ENCODE measurements around the gene PALLD.

DNA sequence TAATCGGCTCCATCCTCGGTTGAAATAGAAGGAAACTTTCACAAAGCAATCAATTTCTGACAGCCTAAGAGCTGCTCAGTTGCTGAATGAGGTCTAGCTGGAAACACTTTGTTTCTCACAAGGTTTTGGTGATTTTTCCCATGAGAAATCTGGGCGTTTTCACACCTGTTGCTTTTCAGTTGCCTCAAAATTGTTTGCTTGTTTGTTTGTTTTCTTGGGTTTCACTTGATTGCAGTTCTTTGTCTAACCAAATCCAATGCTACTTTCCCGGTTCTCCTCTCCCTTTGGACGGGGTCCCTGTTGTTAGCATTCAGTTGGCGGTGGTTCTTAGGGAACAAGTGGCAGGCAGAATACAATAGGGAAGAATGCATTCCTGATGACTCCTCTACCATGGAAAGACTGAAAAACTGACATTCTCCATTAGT, 135.5 kb downstream of the PALLD start:
- TF ChIP-seq SETDB1 (CRISPR knock-in tag; IDR thresholded peaks at IDR 0.05; ENCODE audit: borderline replicate concordance) (no peak), ZNF430 (CRISPR knock-in tag; IDR thresholded peaks at IDR 0.05) (no peak), HOXA3 (CRISPR knock-in tag; IDR thresholded peaks at IDR 0.05) (no peak), POLR2AphosphoS5 (IDR thresholded peaks at IDR 0.05; ENCODE audit: low read depth, low read length) (no peak), MYC (CRISPR knock-in tag; IDR thresholded peaks at IDR 0.05; ENCODE audit: borderline replicate concordance) (no peak), ZNF121 (CRISPR knock-in tag; IDR thresholded peaks at IDR 0.05) (no peak), EP300 (IDR thresholded peaks at IDR 0.05; ENCODE audit: low read depth in 2 of 2, low read length in 2 of 2) (no peak), EP300 (CRISPR knock-in tag; IDR thresholded peaks at IDR 0.05; ENCODE audit: borderline replicate concordance) (no peak), ZNF501 (CRISPR knock-in tag; IDR thresholded peaks at IDR 0.05) (no peak)
- TF ChIP-seq, protein P1, sequence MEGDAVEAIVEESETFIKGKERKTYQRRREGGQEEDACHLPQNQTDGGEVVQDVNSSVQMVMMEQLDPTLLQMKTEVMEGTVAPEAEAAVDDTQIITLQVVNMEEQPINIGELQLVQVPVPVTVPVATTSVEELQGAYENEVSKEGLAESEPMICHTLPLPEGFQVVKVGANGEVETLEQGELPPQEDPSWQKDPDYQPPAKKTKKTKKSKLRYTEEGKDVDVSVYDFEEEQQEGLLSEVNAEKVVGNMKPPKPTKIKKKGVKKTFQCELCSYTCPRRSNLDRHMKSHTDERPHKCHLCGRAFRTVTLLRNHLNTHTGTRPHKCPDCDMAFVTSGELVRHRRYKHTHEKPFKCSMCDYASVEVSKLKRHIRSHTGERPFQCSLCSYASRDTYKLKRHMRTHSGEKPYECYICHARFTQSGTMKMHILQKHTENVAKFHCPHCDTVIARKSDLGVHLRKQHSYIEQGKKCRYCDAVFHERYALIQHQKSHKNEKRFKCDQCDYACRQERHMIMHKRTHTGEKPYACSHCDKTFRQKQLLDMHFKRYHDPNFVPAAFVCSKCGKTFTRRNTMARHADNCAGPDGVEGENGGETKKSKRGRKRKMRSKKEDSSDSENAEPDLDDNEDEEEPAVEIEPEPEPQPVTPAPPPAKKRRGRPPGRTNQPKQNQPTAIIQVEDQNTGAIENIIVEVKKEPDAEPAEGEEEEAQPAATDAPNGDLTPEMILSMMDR (CRISPR knock-in tag; IDR thresholded peaks at IDR 0.05), result no peak
- TF ChIP-seq, protein P2, sequence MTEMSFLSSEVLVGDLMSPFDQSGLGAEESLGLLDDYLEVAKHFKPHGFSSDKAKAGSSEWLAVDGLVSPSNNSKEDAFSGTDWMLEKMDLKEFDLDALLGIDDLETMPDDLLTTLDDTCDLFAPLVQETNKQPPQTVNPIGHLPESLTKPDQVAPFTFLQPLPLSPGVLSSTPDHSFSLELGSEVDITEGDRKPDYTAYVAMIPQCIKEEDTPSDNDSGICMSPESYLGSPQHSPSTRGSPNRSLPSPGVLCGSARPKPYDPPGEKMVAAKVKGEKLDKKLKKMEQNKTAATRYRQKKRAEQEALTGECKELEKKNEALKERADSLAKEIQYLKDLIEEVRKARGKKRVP (CRISPR knock-in tag; IDR thresholded peaks at IDR 0.05), result no peak
- TF ChIP-seq, protein P3, sequence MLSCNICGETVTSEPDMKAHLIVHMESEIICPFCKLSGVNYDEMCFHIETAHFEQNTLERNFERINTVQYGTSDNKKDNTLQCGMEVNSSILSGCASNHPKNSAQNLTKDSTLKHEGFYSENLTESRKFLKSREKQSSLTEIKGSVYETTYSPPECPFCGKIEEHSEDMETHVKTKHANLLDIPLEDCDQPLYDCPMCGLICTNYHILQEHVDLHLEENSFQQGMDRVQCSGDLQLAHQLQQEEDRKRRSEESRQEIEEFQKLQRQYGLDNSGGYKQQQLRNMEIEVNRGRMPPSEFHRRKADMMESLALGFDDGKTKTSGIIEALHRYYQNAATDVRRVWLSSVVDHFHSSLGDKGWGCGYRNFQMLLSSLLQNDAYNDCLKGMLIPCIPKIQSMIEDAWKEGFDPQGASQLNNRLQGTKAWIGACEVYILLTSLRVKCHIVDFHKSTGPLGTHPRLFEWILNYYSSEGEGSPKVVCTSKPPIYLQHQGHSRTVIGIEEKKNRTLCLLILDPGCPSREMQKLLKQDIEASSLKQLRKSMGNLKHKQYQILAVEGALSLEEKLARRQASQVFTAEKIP (CRISPR knock-in tag; IDR thresholded peaks at IDR 0.05; ENCODE audit: borderline replicate concordance), result no peak
